Measurements from ENCODE around the gene ENO3.

DNA sequence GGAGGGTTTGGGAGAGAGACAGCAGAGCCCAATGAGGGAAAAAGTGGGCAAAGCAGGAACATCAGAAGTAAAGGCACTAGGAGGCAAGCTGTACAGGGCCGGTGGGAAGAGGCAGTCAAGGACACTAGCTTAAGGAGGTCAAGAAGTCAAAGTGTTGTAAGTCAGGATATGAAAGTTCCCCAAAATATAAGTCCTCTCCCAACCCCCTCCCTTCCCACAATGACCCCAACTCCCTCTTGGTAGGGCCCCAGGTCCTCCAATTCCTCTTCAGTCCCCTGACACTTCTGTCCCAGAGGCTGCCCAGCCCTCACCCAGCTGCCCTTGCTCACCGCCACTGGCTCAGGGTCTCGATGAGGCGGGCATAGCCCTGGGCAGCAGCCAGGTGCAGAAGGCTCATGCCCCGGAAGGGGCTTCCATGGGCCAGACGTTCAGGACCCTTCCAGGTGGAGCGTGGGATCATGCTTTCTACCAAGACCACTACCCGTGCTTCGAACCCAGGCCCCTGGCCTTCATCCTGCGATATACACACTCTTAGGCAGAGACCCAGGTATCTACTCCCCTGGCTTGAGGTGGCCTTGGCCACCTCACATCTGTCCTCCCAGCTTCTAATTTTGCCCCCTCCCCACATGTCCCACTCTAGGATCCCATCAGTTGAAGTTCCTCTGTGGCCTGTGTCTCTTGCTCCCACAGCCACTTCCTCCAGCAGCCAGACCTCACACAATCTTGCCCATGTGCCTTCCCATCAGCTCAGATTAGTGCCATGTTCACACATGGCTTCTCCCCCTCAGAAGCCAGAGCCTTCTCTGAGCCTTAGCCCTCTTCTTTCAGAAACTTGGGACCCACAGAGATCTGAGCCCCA, 22.6 kb downstream of the ENO3 start:
- TF ChIP-seq, protein P1, sequence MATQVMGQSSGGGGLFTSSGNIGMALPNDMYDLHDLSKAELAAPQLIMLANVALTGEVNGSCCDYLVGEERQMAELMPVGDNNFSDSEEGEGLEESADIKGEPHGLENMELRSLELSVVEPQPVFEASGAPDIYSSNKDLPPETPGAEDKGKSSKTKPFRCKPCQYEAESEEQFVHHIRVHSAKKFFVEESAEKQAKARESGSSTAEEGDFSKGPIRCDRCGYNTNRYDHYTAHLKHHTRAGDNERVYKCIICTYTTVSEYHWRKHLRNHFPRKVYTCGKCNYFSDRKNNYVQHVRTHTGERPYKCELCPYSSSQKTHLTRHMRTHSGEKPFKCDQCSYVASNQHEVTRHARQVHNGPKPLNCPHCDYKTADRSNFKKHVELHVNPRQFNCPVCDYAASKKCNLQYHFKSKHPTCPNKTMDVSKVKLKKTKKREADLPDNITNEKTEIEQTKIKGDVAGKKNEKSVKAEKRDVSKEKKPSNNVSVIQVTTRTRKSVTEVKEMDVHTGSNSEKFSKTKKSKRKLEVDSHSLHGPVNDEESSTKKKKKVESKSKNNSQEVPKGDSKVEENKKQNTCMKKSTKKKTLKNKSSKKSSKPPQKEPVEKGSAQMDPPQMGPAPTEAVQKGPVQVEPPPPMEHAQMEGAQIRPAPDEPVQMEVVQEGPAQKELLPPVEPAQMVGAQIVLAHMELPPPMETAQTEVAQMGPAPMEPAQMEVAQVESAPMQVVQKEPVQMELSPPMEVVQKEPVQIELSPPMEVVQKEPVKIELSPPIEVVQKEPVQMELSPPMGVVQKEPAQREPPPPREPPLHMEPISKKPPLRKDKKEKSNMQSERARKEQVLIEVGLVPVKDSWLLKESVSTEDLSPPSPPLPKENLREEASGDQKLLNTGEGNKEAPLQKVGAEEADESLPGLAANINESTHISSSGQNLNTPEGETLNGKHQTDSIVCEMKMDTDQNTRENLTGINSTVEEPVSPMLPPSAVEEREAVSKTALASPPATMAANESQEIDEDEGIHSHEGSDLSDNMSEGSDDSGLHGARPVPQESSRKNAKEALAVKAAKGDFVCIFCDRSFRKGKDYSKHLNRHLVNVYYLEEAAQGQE (IDR thresholded peaks at IDR 0.05; ENCODE audit: insufficient read depth in 1 of 2, low read depth in 2 of 2, low read length in 1 of 2) = no peak
- TF ChIP-seq, protein P2, sequence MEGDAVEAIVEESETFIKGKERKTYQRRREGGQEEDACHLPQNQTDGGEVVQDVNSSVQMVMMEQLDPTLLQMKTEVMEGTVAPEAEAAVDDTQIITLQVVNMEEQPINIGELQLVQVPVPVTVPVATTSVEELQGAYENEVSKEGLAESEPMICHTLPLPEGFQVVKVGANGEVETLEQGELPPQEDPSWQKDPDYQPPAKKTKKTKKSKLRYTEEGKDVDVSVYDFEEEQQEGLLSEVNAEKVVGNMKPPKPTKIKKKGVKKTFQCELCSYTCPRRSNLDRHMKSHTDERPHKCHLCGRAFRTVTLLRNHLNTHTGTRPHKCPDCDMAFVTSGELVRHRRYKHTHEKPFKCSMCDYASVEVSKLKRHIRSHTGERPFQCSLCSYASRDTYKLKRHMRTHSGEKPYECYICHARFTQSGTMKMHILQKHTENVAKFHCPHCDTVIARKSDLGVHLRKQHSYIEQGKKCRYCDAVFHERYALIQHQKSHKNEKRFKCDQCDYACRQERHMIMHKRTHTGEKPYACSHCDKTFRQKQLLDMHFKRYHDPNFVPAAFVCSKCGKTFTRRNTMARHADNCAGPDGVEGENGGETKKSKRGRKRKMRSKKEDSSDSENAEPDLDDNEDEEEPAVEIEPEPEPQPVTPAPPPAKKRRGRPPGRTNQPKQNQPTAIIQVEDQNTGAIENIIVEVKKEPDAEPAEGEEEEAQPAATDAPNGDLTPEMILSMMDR (IDR thresholded peaks at IDR 0.05) = no peak

All from Panc1 (cell line).